NCI-H1092 (cell line): ENCODE data around the gene ZNF268.

ENCODE experiments used
- DNase-seq: peaks from one replicate; lab custom pipeline; 2025; lab: John Stamatoyannopoulos, UW

The ZNF268 gene

DNA sequence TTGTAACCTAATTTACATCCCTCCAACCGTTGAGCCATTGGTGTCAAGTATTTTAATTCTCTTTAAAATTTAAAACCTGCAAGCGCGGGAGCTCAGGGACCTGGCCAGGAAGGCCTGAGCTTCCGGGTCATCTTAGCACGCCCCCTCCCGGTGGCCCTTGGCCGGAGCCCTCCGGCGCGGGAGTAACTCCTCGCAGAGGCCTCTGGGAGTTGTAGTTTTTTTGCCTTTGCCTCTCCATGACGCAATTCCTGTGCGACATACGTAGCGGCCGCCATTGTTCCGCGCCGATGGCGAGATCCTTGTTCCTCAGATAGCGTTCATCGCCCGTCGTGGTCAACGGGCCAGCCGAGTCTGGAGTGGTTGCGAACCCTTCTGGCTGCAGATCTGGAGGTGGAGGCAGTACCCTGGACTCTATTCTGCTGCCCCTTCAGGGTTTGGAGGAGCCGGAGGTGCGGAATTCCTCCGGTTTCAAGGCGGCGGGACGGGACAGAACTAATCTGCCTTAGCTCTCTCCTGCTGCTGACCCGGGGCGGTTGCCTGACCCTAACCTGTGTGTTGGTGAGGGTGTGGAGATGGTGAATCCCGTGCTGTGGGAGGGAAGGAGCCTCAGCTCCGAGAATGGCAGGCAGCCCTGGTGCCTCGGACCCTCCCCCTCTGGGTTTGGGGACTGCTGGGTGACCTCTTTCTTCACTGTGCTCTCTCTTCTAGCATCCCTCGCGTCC, at the start of gene ZNF268:
TSS of gene ZNF268 (plus strand) at position 258 of the 722 bp plus-strand sequence. CDS start 503 bp downstream, outside the sequence.
- peak; percentile 90 for DNase-seq

- no peak for DNase-seq
These were observed 45.5 kb upstream of the ZNF268 start for GRCh38 chr12:133135747-133136146.

GRCh38 chr12:133145981-133146380, 35.3 kb upstream of the ZNF268 start:
- DNase-seq, result no peak

GRCh38 chr12:133156125-133156690, 25.1 kb upstream of the ZNF268 start:
- no peak for DNase-seq

DNA sequence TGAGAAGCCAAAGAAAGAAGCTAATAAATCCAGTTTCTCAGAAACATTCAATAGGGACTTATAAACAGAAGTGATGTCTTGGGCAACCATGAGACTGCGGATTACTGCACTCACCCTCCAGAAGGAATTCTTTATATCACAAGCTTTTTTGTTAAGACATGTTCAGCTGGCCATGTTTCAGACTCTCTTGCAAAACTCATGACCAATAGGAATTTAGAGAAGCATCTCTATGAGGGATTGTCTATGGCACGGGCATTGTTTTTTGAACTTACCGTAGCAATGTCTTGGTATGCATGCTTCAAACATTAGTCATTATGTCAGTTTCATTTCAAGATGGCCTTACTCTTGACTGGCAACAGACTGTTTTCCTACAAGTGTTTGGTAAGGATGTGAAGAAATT, 15.5 kb upstream of the ZNF268 start:
- DNase-seq, result no peak

DNA sequence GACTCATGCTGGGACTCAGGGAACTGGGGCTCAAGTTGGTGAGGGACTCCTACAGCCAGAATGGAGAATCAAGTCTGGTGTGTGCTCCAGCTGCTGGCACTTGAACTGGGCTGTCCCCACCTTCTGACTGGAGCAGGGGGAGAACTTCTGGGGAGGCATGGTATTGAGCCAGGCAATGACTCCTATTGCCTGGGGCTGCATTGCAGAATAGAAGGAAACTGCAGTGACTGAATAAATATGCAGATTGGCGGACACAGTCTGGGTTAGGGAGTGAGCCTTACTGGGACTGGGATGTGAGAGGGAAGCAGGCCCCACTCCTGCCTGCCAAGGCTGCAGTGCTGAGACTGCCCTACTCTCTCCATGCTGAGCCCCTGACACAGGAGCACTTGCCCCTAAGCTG, 8.8 kb upstream of the ZNF268 start:
- DNase-seq, result no peak

GRCh38 chr12:133174901-133175300, 6.4 kb upstream of the ZNF268 start:
- DNase-seq, result no peak

DNA sequence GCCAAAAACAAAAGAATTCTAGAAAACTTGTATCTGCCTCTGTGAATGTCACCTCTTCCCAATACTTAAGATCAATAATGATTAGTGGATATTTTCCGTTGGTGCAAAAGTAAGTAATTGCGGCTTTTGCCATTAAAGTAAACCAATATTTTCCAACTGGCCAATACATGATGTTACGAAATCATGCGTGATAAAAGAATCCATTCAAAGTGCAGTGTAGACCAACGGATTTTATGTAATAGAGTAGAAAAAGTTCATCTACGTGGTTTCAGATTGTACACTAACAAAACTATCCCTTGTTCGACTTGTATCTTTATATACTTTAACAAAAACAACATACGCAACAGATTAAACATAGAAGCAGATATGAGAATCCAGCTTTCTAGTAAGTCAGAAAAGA, 626 bp upstream of the ZNF268 start:
- DNase-seq, result no peak

DNA sequence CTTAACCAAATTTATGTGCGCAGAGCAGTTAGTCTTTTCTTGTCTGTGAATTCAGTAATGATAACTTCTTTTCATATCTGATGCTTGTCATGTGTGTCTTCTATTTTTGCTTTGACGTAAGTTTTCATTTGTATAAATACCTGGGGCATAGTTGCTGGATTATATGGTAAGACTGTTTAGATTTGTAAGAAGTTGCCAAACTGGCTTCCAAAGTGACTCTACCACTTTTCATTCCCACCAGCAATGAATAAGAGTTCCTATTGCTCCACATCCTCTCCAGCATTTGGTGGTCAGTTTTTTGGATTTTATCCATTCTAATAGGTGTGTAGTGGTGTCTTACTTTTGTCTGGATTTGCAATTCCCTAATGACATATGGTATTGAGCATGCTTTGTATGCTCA, 8.9 kb downstream of the ZNF268 start:
- DNase-seq, result no peak

DNA sequence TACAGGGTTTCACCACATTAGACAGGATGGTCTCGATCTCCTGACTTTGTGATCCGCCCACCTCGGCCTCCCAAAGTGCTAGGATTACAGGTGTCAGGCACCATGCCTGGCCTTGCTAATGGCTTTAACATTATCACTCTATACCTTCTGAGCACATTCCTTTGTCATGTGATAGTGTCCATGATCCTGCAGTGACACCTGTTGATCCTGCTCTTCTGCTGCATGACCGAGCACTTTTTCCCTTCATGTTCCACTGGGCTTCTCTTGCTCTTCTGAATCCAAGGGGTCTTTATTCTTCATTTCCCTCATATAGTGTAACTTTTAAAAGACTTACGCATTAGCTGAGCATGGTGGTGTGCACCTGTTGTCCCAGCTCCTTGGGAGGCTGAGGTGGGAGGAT, 11.6 kb downstream of the ZNF268 start:
- no peak for DNase-seq

DNA sequence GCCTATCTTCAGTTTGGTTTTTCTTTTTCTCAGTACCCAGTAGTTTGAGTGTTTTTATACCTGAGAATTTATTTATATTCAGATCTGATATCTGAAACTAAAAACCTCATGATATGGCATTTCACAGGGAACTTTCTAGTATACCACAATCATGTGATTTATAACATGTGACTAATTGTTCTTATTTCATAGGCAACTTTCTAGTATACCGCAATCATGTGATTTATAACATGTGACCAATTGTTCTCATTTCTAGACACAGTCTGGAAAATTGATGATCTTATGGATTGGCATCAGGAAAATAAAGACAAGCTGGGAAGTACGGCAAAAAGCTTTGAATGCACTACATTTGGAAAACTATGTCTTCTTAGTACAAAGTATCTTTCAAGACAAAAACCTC, 20.6 kb downstream of the ZNF268 start:
- no peak for DNase-seq

DNA sequence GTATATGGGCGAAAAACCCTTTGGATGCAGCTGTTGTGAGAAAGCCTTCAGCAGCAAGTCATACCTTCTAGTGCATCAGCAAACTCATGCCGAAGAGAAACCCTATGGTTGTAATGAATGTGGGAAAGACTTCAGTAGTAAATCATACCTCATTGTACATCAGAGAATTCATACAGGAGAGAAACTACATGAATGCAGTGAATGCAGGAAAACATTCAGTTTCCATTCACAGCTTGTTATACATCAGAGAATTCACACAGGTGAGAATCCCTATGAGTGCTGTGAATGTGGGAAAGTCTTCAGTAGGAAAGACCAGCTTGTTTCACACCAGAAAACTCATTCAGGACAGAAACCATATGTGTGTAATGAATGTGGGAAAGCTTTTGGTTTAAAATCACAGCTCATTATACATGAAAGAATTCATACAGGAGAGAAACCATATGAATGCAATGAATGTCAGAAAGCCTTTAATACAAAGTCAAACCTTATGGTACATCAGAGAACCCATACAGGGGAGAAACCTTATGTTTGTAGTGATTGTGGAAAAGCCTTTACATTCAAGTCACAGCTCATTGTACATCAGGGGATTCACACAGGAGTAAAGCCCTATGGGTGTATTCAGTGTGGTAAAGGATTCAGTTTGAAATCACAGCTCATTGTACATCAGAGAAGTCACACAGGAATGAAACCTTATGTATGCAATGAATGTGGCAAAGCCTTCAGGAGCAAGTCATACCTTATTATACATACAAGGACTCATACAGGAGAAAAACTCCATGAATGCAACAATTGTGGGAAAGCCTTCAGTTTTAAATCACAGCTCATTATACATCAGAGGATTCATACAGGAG, 21.4 kb downstream of the ZNF268 start:
- DNase-seq, result no peak

GRCh38 chr12:133203344-133204263, 22.3 kb downstream of the ZNF268 start:
- no peak for DNase-seq

GRCh38 chr12:133204264-133204603, 22.9 kb downstream of the ZNF268 start:
- DNase-seq, result no peak

DNA sequence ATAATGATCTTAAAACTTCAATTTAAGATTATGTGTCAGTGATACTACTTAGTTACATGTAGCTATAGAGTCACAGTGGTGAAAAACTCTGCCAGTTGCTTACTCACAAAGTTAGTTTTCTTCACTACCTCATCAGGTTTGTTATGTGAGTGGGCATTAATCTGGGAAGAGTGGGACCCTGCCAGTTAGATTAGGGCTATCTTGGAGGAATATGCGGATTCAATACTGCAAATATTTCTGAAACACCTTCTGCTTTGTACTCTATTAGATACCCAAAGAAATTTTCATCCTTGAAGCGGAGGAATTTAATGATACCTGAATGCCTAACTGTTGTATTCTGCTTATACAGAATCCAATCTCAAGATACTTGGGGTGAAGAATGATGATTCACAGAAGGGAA, 25.1 kb downstream of the ZNF268 start:
- no peak for DNase-seq

DNA sequence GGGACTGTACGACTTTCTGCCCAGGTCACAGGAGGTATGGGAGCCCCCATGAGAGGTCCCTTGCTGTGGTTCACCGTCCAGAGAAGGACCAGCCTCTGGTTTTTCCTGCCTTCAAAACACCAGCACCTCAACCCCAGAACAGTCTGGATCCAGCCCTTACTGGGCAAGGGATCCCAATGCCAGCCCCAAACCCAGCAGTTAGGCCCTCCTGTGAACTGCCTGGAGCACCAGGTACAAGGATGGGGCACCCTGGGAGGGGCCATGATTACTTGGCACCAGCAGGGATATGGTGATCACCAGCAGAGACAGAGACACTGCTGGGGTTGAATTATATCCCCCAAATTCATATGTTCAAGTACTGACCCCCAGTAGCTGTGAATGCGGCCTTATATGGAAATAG, 34.4 kb downstream of the ZNF268 start:
- DNase-seq, result no peak

GRCh38 chr12:133217219-133217618, 35.9 kb downstream of the ZNF268 start:
- no peak for DNase-seq

DNA sequence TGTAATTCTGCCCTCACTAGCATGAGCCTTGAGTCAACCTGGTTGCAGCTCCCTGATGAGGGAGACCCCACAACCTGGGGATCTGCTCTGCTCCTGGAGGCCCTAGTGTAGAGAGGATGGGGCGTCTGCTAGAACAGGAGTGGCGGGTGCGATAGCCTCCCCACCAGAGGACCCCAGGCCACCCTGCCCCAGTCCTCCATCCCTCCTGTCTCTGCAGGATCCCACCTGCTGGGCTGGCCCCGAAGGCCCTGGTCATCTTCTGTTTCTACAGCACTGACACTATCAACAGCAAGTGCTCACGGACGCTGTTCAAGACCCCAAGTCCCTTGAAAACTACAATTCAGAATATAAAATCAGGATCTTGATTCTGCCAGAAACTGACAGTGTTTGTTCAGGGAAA, 39.2 kb downstream of the ZNF268 start:
- no peak for DNase-seq

- DNase-seq, result no peak
These were observed 39.9 kb downstream of the ZNF268 start for GRCh38 chr12:133221241-133221640.

GRCh38 chr12:133222211-133222610, 40.9 kb downstream of the ZNF268 start:
- no peak for DNase-seq

DNA sequence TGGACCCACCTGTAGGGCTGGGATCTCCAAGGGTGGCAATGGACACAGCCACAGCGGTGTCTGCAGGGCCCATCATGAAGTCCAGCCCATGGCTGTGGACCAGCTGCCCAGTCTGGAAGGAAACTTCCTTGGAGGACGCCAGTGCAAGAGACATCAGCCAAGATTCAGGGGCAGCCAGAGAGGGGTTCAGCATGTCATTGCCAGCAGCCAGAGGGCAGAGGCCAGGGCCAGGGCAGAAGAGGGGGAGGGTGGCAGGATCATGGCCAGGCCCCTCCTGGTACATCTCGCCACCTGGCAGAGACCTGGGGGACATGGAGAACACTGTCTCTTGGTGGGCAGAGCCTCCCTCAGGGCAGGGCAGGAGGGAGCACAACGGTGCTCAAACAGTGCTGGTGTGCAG, 44.2 kb downstream of the ZNF268 start:
- no peak for DNase-seq

- DNase-seq, result no peak
These were observed 45.4 kb downstream of the ZNF268 start for GRCh38 chr12:133226690-133227089.
